GM19025 (cell line): ENCODE data around the gene CBLIF.
"Not testable (repeated sequence)": the region's sequence is repeated elsewhere in the genome, so short reads cannot be mapped to it uniquely, and the experiment has no call there.

Source experiments
- ATAC-seq: cut with Tn5 transposase; IDR thresholded peaks from one replicate; pipeline ENCODE4 v1.9.1; 2021; ENCODE audit warnings: mild to moderate bottlenecking, low read depth, moderate library complexity; ENCODE audit not compliant: unreplicated experiment

Gene CBLIF

GRCh38 chr11:59849129-59849528, 3.8 kb upstream of the CBLIF start:
- no peak for ATAC-seq

GRCh38 chr11:59848439-59848838, 3.1 kb upstream of the CBLIF start:
- not testable (repeated sequence) for ATAC-seq

GRCh38 chr11:59847626-59848025, 2.3 kb upstream of the CBLIF start:
- ATAC-seq, result no peak

GRCh38 chr11:59846556-59846955, 1.3 kb upstream of the CBLIF start:
- no peak for ATAC-seq

GRCh38 chr11:59842316-59842715, 3.0 kb downstream of the CBLIF start:
- ATAC-seq, result no peak

GRCh38 chr11:59841514-59841913, 3.8 kb downstream of the CBLIF start:
- ATAC-seq, result peak; percentile 46

- no peak for ATAC-seq
Measured at GRCh38 chr11:59839615-59840014, 5.7 kb downstream of the CBLIF start.

GRCh38 chr11:59833602-59834001, 11.7 kb downstream of the CBLIF start:
- ATAC-seq, result no peak

GRCh38 chr11:59829358-59829757, 15.9 kb downstream of the CBLIF start:
- no peak for ATAC-seq

- peak; percentile 69 for ATAC-seq
Measured at GRCh38 chr11:59822989-59823566, 22.2 kb downstream of the CBLIF start.

- no peak for ATAC-seq
Measured at GRCh38 chr11:59818572-59818971, 26.7 kb downstream of the CBLIF start.

GRCh38 chr11:59816434-59816833, 28.9 kb downstream of the CBLIF start:
- not testable (repeated sequence) for ATAC-seq

GRCh38 chr11:59815754-59816153, 29.5 kb downstream of the CBLIF start:
- ATAC-seq, result no peak

- ATAC-seq, result no peak
Measured at GRCh38 chr11:59814021-59814420, 31.3 kb downstream of the CBLIF start.

- no peak for ATAC-seq
Measured at GRCh38 chr11:59813364-59813763, 31.9 kb downstream of the CBLIF start.

- no peak for ATAC-seq
Measured at GRCh38 chr11:59812220-59812619, 33.1 kb downstream of the CBLIF start.

- ATAC-seq, result no peak
Measured at GRCh38 chr11:59810911-59811259, 34.4 kb downstream of the CBLIF start.

- ATAC-seq, result peak; percentile 96
Measured at GRCh38 chr11:59810189-59810910, 34.9 kb downstream of the CBLIF start, which contains the start of gene MRPL16. Gene MRPL16, minus strand, starts transcription at chr11:59810778. Its CDS starts 120 bp downstream, at chr11:59810658.

GRCh38 chr11:59807047-59807610, 38.2 kb downstream of the CBLIF start:
- no peak for ATAC-seq

- no peak for ATAC-seq
Measured at GRCh38 chr11:59804061-59804460, 41.2 kb downstream of the CBLIF start.

- ATAC-seq, result no peak
Measured at GRCh38 chr11:59802639-59803176, 42.6 kb downstream of the CBLIF start.
